Neural progenitor cell (in vitro differentiated cells): Measurements from ENCODE around the gene RAB9B.

Source experiments
- EZH2 ChIP-seq: fragments of 200-600 bp; sonication (generic); IDR thresholded peaks from 2 replicates; pipeline ENCODE4 v1.6.1; 2017; ENCODE audit warnings: antibody characterized with exemption, mild to moderate bottlenecking, moderate library complexity
- EZH2phosphoT487 ChIP-seq: fragments of 200-600 bp; sonication (generic); IDR thresholded peaks from 2 replicates; pipeline ENCODE4 v1.6.1; 2017; ENCODE audit warnings: antibody characterized with exemption
- TF ChIP-seq, protein P1 (sequence below): fragments of 200-600 bp; sonication (generic); IDR thresholded peaks from 2 replicates; pipeline ENCODE4 v1.5.1; 2017; ENCODE audit warnings: antibody characterized with exemption, mild to moderate bottlenecking

DNA sequence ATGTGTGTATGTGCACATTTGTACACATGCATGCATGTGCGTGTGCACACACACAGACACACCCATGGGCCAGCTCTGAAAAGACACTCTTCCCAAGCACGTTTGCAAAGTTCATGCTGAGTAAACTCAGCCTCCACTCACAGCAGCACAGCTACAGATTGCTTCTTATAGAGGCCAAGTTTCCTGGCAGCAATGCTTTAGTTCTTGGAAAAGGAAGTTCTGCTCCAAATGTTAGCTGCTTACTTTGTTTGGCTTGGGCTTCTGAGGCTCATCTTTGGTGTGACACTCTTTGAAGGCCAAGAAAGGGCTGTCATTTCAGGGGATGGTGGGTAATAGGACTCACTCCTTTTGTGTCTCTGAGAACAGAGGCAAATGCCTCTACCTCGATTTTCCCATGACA lies 48.9 kb downstream of the RAB9B start:
- TF ChIP-seq, protein P1, sequence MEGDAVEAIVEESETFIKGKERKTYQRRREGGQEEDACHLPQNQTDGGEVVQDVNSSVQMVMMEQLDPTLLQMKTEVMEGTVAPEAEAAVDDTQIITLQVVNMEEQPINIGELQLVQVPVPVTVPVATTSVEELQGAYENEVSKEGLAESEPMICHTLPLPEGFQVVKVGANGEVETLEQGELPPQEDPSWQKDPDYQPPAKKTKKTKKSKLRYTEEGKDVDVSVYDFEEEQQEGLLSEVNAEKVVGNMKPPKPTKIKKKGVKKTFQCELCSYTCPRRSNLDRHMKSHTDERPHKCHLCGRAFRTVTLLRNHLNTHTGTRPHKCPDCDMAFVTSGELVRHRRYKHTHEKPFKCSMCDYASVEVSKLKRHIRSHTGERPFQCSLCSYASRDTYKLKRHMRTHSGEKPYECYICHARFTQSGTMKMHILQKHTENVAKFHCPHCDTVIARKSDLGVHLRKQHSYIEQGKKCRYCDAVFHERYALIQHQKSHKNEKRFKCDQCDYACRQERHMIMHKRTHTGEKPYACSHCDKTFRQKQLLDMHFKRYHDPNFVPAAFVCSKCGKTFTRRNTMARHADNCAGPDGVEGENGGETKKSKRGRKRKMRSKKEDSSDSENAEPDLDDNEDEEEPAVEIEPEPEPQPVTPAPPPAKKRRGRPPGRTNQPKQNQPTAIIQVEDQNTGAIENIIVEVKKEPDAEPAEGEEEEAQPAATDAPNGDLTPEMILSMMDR: no peak
- no peak for TF ChIP-seq EZH2
- TF ChIP-seq EZH2phosphoT487: no peak
